ENCODE data around the gene C15orf39.

C15orf39 gene

GRCh38 chr15:75179746-75180140 is 21.9 kb upstream of the C15orf39 start:
- Histone ChIP-seq H3K4me1 (ENCODE audit: insufficient read depth, low read length, severe bottlenecking) (no peaks in the 10 kb centered on the region), H2AFZ (ENCODE audit: low read length) (no peak overlapping the region), H3K9me3 (ENCODE audit: low read length) (no peaks in the 10 kb centered on the region), H4K20me1 (ENCODE audit: insufficient read depth, low read length) (no peaks in the 10 kb centered on the region), H3F3A (ENCODE audit: insufficient read depth, low read length) (no peaks in the 10 kb centered on the region), H3K9ac (ENCODE audit: low read length) (no peak overlapping the region), H3K4me3 (ENCODE audit: low read depth, low read length, poor library complexity, severe bottlenecking) (no peak overlapping the region), H3K9me2 (ENCODE audit: low read depth, low read length) (no peaks in the 10 kb centered on the region), H3K27me3 (ENCODE audit: insufficient read depth, low read length) (peaks cover 8% of the 10 kb centered on the region; the same call in 1 of the 2 replicates), H3K4me2 (ENCODE audit: low read length) (no peak overlapping the region), H3K36me3 (ENCODE audit: insufficient read depth, low read length) (no peaks in the 10 kb centered on the region), H3K27ac (ENCODE audit: low read depth, low read length, poor library complexity, severe bottlenecking) (no peak overlapping the region), H3K79me2 (ENCODE audit: insufficient read depth, low read length) (no peaks in the 10 kb centered on the region)
- TF ChIP-seq, protein P1, sequence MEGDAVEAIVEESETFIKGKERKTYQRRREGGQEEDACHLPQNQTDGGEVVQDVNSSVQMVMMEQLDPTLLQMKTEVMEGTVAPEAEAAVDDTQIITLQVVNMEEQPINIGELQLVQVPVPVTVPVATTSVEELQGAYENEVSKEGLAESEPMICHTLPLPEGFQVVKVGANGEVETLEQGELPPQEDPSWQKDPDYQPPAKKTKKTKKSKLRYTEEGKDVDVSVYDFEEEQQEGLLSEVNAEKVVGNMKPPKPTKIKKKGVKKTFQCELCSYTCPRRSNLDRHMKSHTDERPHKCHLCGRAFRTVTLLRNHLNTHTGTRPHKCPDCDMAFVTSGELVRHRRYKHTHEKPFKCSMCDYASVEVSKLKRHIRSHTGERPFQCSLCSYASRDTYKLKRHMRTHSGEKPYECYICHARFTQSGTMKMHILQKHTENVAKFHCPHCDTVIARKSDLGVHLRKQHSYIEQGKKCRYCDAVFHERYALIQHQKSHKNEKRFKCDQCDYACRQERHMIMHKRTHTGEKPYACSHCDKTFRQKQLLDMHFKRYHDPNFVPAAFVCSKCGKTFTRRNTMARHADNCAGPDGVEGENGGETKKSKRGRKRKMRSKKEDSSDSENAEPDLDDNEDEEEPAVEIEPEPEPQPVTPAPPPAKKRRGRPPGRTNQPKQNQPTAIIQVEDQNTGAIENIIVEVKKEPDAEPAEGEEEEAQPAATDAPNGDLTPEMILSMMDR (IDR thresholded peaks at IDR 0.05; ENCODE audit: low read length), result no peak
- TF ChIP-seq EZH2 (IDR thresholded peaks at IDR 0.05; ENCODE audit: borderline replicate concordance, low read length), result no peak

DNA sequence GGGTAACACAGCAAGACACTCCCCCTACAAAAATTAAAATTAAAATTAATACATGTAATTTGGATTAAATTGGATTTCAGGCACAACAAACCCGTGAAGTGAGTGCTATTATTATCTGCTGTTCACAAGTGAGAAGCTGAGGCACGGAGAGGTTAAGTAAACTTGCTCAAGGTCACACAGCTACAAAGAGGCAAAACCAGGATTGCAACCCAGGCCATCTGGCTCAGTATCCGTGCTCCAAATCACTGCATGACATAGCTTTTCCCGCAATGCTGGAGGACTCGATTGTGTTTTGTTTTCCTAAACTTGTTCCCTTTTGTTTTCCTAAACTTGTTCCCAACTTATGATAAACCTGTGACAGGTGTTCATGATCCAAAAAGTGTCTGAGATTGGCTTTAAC is 19.9 kb upstream of the C15orf39 start:
- Histone ChIP-seq H3K9me2 (ENCODE audit: low read depth, low read length) (no peaks in the 10 kb centered on the region), H3K36me3 (ENCODE audit: insufficient read depth, low read length) (no peaks in the 10 kb centered on the region), H4K20me1 (ENCODE audit: insufficient read depth, low read length) (no peaks in the 10 kb centered on the region), H3K4me1 (ENCODE audit: insufficient read depth, low read length, severe bottlenecking) (no peaks in the 10 kb centered on the region), H2AFZ (ENCODE audit: low read length) (no peak overlapping the region), H3K27me3 (ENCODE audit: insufficient read depth, low read length) (peaks cover 8% of the 10 kb centered on the region; the same call in 1 of the 2 replicates), H3K27ac (ENCODE audit: low read depth, low read length, poor library complexity, severe bottlenecking) (no peak overlapping the region), H3K4me2 (ENCODE audit: low read length) (no peak overlapping the region), H3K9ac (ENCODE audit: low read length) (no peak overlapping the region), H3K4me3 (ENCODE audit: low read depth, low read length, poor library complexity, severe bottlenecking) (no peak overlapping the region), H3K79me2 (ENCODE audit: insufficient read depth, low read length) (no peaks in the 10 kb centered on the region), H3F3A (ENCODE audit: insufficient read depth, low read length) (no peaks in the 10 kb centered on the region), H3K9me3 (ENCODE audit: low read length) (no peaks in the 10 kb centered on the region)
- TF ChIP-seq EZH2 (IDR thresholded peaks at IDR 0.05; ENCODE audit: borderline replicate concordance, low read length), result no peak
- TF ChIP-seq, protein P1 (IDR thresholded peaks at IDR 0.05; ENCODE audit: low read length), result no peak

GRCh38 chr15:75182187-75183131 is 19.2 kb upstream of the C15orf39 start:
- no peaks in the 10 kb centered on the region for H3K79me2 ChIP-seq (ENCODE audit: insufficient read depth, low read length)
- H3K4me3 ChIP-seq (ENCODE audit: low read depth, low read length, poor library complexity, severe bottlenecking), result no peak overlapping the region
- no peaks in the 10 kb centered on the region for H3K9me2 ChIP-seq (ENCODE audit: low read depth, low read length)
- no peaks in the 10 kb centered on the region for H3K4me1 ChIP-seq (ENCODE audit: insufficient read depth, low read length, severe bottlenecking)
- H3K9ac ChIP-seq (ENCODE audit: low read length), result no peak overlapping the region
- H4K20me1 ChIP-seq (ENCODE audit: insufficient read depth, low read length), result no peaks in the 10 kb centered on the region
- H3K4me2 ChIP-seq (ENCODE audit: low read length), result no peak overlapping the region
- H3F3A ChIP-seq (ENCODE audit: insufficient read depth, low read length), result no peaks in the 10 kb centered on the region
- H3K27me3 ChIP-seq (ENCODE audit: insufficient read depth, low read length), result peaks cover 8% of the 10 kb centered on the region; the same call in 1 of the 2 replicates
- TF ChIP-seq, protein P1 (IDR thresholded peaks at IDR 0.05; ENCODE audit: low read length), result peak; percentile 10; the same call in 1 of the 2 replicates
- no peak for TF ChIP-seq EZH2 (IDR thresholded peaks at IDR 0.05; ENCODE audit: borderline replicate concordance, low read length)
- no peak overlapping the region for H2AFZ ChIP-seq (ENCODE audit: low read length)
- H3K9me3 ChIP-seq (ENCODE audit: low read length), result no peaks in the 10 kb centered on the region
- H3K36me3 ChIP-seq (ENCODE audit: insufficient read depth, low read length), result no peaks in the 10 kb centered on the region
- H3K27ac ChIP-seq (ENCODE audit: low read depth, low read length, poor library complexity, severe bottlenecking), result no peak overlapping the region

All from OCI-LY1 (cell line).